PC-3 (cell line): ENCODE measurements around the gene JUNB. TPM values are rescaled to one million over a fixed set of nuclear protein-coding genes. Genes with fewer than 3 reads are reported as not detected.

Source experiments
- ATAC-seq: fragments of 200-7000 bp; cut with Tn5 transposase; 2 replicates; pipeline ENCODE4 v1.9.1; 2020; ENCODE audit warnings: mild to moderate bottlenecking, moderate library complexity
- BruUV-seq: library from RNA; stranded (reverse); fragments of 400-500 nt; replicated peaks from 2 replicates; lab custom pipeline; 2021; lab: Mats Ljungman, UMichigan
- CTCF ChIA-PET: fragments of 300-600 bp; sonication (Branson Sonifier 250); formaldehyde crosslinking; loops from one replicate; lab custom pipeline; 2022; ENCODE audit warnings: antibody characterized with exemption; lab: Charles Lee
- POLR2A ChIA-PET: fragments of 300-600 bp; sonication (Branson Sonifier 250); formaldehyde crosslinking; loops from one replicate; lab custom pipeline; 2022; ENCODE audit warnings: antibody characterized with exemption; ENCODE audit not compliant: unreplicated experiment; lab: Charles Lee
- DNase-seq: peaks from one replicate; pipeline ENCODE4 v3.0.0-alpha.2; 2015
- H2AFZ ChIP-seq: fragments of 300-600 bp; sonication (generic); 2 replicates; pipeline ENCODE4 v1.6.0; 2016; ENCODE audit warnings: antibody characterized with exemption, low read length
- H3F3A ChIP-seq: fragments of 300-600 bp; sonication (generic); one replicate; pipeline ENCODE4 v1.6.0; 2017; ENCODE audit warnings: antibody characterized with exemption, low read length, control low read depth, mild to moderate bottlenecking; ENCODE audit not compliant: unreplicated experiment
- H3K27ac ChIP-seq: fragments of 300-600 bp; sonication (generic); 2 replicates; pipeline ENCODE4 v1.5.1; 2016; ENCODE audit warnings: mild to moderate bottlenecking, low read length
- H3K27me3 ChIP-seq: fragments of 300-600 bp; sonication (generic); 2 replicates; pipeline ENCODE4 v1.6.1; 2016; ENCODE audit warnings: low read length, mixed read lengths
- H3K36me3 ChIP-seq: fragments of 300-600 bp; sonication (generic); 2 replicates; pipeline ENCODE4 v1.6.1; 2016; ENCODE audit warnings: low read depth, mixed run types, low read length, mixed read lengths
- H3K4me1 ChIP-seq: fragments of 300-600 bp; sonication (generic); 2 replicates; pipeline ENCODE4 v1.5.1; 2016; ENCODE audit warnings: low read length; ENCODE audit not compliant: insufficient read depth
- H3K4me2 ChIP-seq: fragments of 300-600 bp; sonication (generic); 2 replicates; pipeline ENCODE4 v1.6.0; 2016; ENCODE audit warnings: low read length
- H3K4me3 ChIP-seq: fragments of 300-600 bp; sonication (generic); 2 replicates; pipeline ENCODE4 v1.5.1; 2016; ENCODE audit warnings: mild to moderate bottlenecking, low read length, mixed read lengths
- H3K79me2 ChIP-seq: fragments of 300-600 bp; sonication (generic); 2 replicates; pipeline ENCODE4 v1.6.1; 2017; ENCODE audit warnings: low read length, mixed read lengths
- H3K9ac ChIP-seq: fragments of 300-600 bp; sonication (generic); 2 replicates; pipeline ENCODE4 v1.6.0; 2016; ENCODE audit warnings: mild to moderate bottlenecking, low read length
- H3K9me2 ChIP-seq: fragments of 300-600 bp; sonication (generic); replicated peaks from 2 replicates; pipeline ENCODE4 v1.6.1; 2016; ENCODE audit warnings: mixed run types, low read length, mixed read lengths
- H3K9me3 ChIP-seq: fragments of 300-600 bp; sonication (generic); 2 replicates; pipeline ENCODE4 v1.6.1; 2016; ENCODE audit warnings: low read length, mixed read lengths
- H4K20me1 ChIP-seq: fragments of 300-600 bp; sonication (generic); 2 replicates; pipeline ENCODE4 v1.6.1; 2016; ENCODE audit warnings: low read length, mixed read lengths
- CTCF ChIP-seq: fragments of 300-600 bp; sonication (generic); conservative IDR thresholded peaks from 2 replicates; pipeline ENCODE4 v1.5.1; 2017; ENCODE audit warnings: antibody characterized with exemption, low read depth, mild to moderate bottlenecking, low read length
- EZH2 ChIP-seq: fragments of 300-600 bp; sonication (generic); IDR thresholded peaks from one replicate; pipeline ENCODE4 v1.6.1; 2017; ENCODE audit warnings: antibody characterized with exemption, mild to moderate bottlenecking, low read length; ENCODE audit not compliant: unreplicated experiment
- EZH2phosphoT487 ChIP-seq: fragments of 300-600 bp; sonication (generic); IDR thresholded peaks from 2 replicates; pipeline ENCODE4 v1.6.1; 2018; ENCODE audit warnings: mild to moderate bottlenecking, antibody characterized with exemption, low read length, borderline replicate concordance
- intact Hi-C: fragments of 100-400 bp; cut with micrococcal nuclease; formaldehyde crosslinking; loops from 2 replicates; pipeline ENCODE4 v1.9.0; 2023
- total RNA-seq: library from RNA; depleted of rRNA; stranded (reverse); fragments of >200 nt; gene quantifications from 2 replicates; pipeline ENCODE4 v1.2.3, GENCODE V29; 2014

JUNB gene
- total RNA-seq, 1 experiment from 2014 or later = 343 TPM

GRCh38 chr19:12834566-12834943, 43.3 kb downstream of the JUNB start, which contains the start of gene RTBDN:
Gene RTBDN, minus strand, starts transcription at chr19:12834579. Its CDS starts 4,600 bp downstream, at chr19:12829979.
- peak within 1 kb of the TSS; percentile 68 for H2AFZ ChIP-seq
- CTCF ChIA-PET = no interaction called here
- POLR2A ChIA-PET = no interaction called here
- DNase-seq (peak; percentile 35), ATAC-seq (no peak)
- no peak for TF ChIP-seq EZH2phosphoT487
- TF ChIP-seq CTCF = no peak
- no peak for TF ChIP-seq EZH2
- no peak within 1 kb of the TSS for H3K27ac ChIP-seq
- H3K4me3 ChIP-seq = peak within 1 kb of the TSS; percentile 71
- no peak within 1 kb of the TSS for H3K9ac ChIP-seq
- BruUV-seq = no TSS peak
- H3K4me1 ChIP-seq = peaks cover 17% of the 10 kb centered on the region
- H3K36me3 ChIP-seq = no peaks in the 10 kb centered on the region
- peaks cover 4% of the 10 kb centered on the region for H3F3A ChIP-seq
- peak within 1 kb of the TSS; percentile 83 for H3K4me2 ChIP-seq
- intact Hi-C loops = no loop called here
- peaks cover 11% of the 10 kb centered on the region for H3K27me3 ChIP-seq
- no peaks in the 10 kb centered on the region for H4K20me1 ChIP-seq
- no peaks in the 10 kb centered on the region for H3K9me3 ChIP-seq
- H3K79me2 ChIP-seq = no peaks in the 10 kb centered on the region
- H3K9me2 ChIP-seq = no peaks in the 10 kb centered on the region

GRCh38 chr19:12834976-12835757, 43.9 kb downstream of the JUNB start:
- intact Hi-C loops = loop anchor here (5.0 kb wide), 1 partner anchor 33 kb away; the partner anchor contains the start of genes PRDX2 and THSD8

More at GRCh38 chr19:12834976-12835757, 43.9 kb downstream of the JUNB start:
- H3K4me3 ChIP-seq = peak overlapping the region; percentile 71; the same call in 1 of the 2 replicates
- peaks cover 4% of the 10 kb centered on the region for H3F3A ChIP-seq
- peaks cover 17% of the 10 kb centered on the region for H3K4me1 ChIP-seq
- H2AFZ ChIP-seq = peak overlapping the region; percentile 64
- H3K4me2 ChIP-seq = peak overlapping the region; percentile 83
- H3K9me2 ChIP-seq = no peaks in the 10 kb centered on the region
- DNase-seq = peak; percentile 64
- no peak overlapping the region for H3K27ac ChIP-seq
- H4K20me1 ChIP-seq = no peaks in the 10 kb centered on the region
- ChIA-PET POLR2A (no interaction called here), CTCF (no interaction called here)
- H3K79me2 ChIP-seq = no peaks in the 10 kb centered on the region
- peaks cover 11% of the 10 kb centered on the region for H3K27me3 ChIP-seq
- no peak overlapping the region for H3K9ac ChIP-seq
- BruUV-seq = no TSS peak
- ATAC-seq = 0 out of 2 replicates have a peak, but pooled peaks have one; percentile 8
- no peaks in the 10 kb centered on the region for H3K36me3 ChIP-seq
- no peaks in the 10 kb centered on the region for H3K9me3 ChIP-seq
- TF ChIP-seq EZH2 = no peak
- TF ChIP-seq EZH2phosphoT487 = no peak
- no peak for TF ChIP-seq CTCF
